Neural cell (in vitro differentiated cells): ENCODE data around the gene YWHAQ.

Source experiments
- EP300 ChIP-seq: fragments of 450-650 bp; conservative IDR thresholded peaks from 2 replicates; pipeline ENCODE4 v1.6.1; 2014; ENCODE audit warnings: antibody characterized with exemption, mild to moderate bottlenecking, moderate library complexity; ENCODE audit not compliant: poor library complexity, severe bottlenecking
- EZH2 ChIP-seq: fragments of 200-600, 300-800 bp; shearing (Covaris generic), sonication (generic); IDR thresholded peaks from 2 replicates; pipeline ENCODE4 v1.6.1; 2014; ENCODE audit warnings: antibody characterized with exemption, low read length, borderline replicate concordance, mild to moderate bottlenecking; ENCODE audit not compliant: insufficient read depth, poor library complexity, severe bottlenecking
- POLR2AphosphoS5 ChIP-seq: IDR thresholded peaks from 2 replicates; pipeline ENCODE4 v1.6.1; 2012
- RAD21 ChIP-seq: fragments of 450-650 bp; conservative IDR thresholded peaks from 2 replicates; pipeline ENCODE4 v1.6.1; 2014; ENCODE audit warnings: antibody characterized with exemption, mild to moderate bottlenecking, moderate library complexity
- SMC3 ChIP-seq: fragments of 450-650 bp; conservative IDR thresholded peaks from 2 replicates; pipeline ENCODE4 v1.6.1; 2014; ENCODE audit warnings: antibody characterized with exemption, mild to moderate bottlenecking, moderate library complexity; ENCODE audit not compliant: poor library complexity
- TAF1 ChIP-seq: IDR thresholded peaks from 2 replicates; pipeline ENCODE4 v1.6.1; 2012; ENCODE audit warnings: low read depth
- TF ChIP-seq, protein P1 (sequence below): fragments of 450-650 bp; IDR thresholded peaks from 2 replicates; pipeline ENCODE4 v1.5.1; 2014; ENCODE audit warnings: antibody characterized with exemption, mild to moderate bottlenecking, moderate library complexity; ENCODE audit not compliant: poor library complexity, severe bottlenecking
- TF ChIP-seq, protein P2 (sequence below): IDR thresholded peaks from 2 replicates; pipeline ENCODE4 v1.6.1; 2012; ENCODE audit warnings: borderline replicate concordance

DNA sequence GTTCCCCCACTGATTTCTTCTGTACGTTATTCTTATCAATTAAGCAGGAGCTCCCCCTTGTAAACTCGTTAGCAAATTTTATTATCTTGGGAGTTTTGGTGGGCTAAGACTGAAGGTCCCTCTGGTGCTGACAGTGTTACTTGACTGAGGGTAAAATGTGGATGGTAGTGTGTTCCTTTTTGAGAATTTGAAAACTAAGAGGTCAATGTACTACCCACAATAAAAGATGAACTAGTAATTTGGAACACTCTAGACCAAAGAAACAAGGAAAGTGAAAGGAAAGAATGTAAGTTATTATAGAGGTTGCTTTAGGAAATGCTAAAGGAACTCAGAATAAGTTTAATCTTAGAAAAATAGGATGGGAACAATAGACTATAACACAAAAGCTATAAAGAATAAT lies 35.1 kb downstream of the YWHAQ start:
- TF ChIP-seq, protein P1, sequence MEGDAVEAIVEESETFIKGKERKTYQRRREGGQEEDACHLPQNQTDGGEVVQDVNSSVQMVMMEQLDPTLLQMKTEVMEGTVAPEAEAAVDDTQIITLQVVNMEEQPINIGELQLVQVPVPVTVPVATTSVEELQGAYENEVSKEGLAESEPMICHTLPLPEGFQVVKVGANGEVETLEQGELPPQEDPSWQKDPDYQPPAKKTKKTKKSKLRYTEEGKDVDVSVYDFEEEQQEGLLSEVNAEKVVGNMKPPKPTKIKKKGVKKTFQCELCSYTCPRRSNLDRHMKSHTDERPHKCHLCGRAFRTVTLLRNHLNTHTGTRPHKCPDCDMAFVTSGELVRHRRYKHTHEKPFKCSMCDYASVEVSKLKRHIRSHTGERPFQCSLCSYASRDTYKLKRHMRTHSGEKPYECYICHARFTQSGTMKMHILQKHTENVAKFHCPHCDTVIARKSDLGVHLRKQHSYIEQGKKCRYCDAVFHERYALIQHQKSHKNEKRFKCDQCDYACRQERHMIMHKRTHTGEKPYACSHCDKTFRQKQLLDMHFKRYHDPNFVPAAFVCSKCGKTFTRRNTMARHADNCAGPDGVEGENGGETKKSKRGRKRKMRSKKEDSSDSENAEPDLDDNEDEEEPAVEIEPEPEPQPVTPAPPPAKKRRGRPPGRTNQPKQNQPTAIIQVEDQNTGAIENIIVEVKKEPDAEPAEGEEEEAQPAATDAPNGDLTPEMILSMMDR, result no peak
- TF ChIP-seq EP300, result no peak
- TF ChIP-seq POLR2AphosphoS5, result no peak
- no peak for TF ChIP-seq EZH2
- TF ChIP-seq, protein P2, sequence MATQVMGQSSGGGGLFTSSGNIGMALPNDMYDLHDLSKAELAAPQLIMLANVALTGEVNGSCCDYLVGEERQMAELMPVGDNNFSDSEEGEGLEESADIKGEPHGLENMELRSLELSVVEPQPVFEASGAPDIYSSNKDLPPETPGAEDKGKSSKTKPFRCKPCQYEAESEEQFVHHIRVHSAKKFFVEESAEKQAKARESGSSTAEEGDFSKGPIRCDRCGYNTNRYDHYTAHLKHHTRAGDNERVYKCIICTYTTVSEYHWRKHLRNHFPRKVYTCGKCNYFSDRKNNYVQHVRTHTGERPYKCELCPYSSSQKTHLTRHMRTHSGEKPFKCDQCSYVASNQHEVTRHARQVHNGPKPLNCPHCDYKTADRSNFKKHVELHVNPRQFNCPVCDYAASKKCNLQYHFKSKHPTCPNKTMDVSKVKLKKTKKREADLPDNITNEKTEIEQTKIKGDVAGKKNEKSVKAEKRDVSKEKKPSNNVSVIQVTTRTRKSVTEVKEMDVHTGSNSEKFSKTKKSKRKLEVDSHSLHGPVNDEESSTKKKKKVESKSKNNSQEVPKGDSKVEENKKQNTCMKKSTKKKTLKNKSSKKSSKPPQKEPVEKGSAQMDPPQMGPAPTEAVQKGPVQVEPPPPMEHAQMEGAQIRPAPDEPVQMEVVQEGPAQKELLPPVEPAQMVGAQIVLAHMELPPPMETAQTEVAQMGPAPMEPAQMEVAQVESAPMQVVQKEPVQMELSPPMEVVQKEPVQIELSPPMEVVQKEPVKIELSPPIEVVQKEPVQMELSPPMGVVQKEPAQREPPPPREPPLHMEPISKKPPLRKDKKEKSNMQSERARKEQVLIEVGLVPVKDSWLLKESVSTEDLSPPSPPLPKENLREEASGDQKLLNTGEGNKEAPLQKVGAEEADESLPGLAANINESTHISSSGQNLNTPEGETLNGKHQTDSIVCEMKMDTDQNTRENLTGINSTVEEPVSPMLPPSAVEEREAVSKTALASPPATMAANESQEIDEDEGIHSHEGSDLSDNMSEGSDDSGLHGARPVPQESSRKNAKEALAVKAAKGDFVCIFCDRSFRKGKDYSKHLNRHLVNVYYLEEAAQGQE, result no peak
- TF ChIP-seq RAD21, result no peak
- no peak for TF ChIP-seq SMC3
- TF ChIP-seq TAF1, result no peak
